Stimulated activated CD8-positive, alpha-beta memory T cell treated with anti-CD3 and anti-CD28 coated beads, Interleukin-4, amount 100 ng/mL, for 4 hours (primary cell): ENCODE results near the gene EXOC4.

Experiments used
- DNase-seq, 2 donors: peaks; one replicate each; pipeline ENCODE4 v3.0.0-alpha.2; 2020; ENCODE audit warnings: low read depth in 2 of 2, low spot score in 1 of 2

Gene EXOC4

DNA sequence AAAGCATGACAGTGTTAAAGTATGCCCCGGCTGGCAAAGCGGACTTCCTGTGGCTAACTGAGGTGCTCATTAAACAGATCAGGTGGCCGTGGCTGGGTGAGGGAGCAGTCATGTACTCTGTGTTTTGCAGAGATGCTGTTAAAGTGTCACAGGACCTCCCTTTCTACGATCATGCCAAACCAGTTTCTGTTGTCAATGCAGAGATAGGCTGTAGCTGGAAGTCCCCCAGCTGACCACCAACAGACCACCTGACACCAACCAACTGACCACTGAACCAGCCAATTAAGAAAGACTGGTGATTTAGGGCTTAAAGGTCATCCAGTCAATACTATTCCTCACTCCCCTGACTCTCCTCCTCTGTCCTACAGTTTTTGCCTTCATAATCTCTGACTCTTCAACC, 443.2 kb downstream of the EXOC4 start:
- no peak for DNase-seq

DNA sequence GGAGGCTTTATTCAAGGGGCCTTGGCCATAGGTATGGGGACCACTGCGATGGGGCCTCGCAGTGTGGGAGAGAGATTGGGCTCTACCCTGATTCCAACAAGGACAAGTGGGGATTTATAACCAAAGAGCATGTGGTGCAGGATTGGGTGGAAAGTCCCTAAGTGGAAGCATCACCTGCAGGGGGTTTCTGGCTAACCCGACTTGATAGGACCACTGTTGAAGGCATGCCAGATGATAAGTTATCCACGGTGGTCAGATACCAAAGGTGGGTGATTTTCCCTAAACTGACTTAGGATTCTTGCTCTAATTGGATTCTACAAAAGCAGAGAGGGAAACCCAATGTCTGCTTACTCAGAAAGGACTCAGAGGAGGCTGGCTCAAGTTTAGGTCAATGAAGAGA, 444.7 kb downstream of the EXOC4 start:
- DNase-seq: no peak

DNA sequence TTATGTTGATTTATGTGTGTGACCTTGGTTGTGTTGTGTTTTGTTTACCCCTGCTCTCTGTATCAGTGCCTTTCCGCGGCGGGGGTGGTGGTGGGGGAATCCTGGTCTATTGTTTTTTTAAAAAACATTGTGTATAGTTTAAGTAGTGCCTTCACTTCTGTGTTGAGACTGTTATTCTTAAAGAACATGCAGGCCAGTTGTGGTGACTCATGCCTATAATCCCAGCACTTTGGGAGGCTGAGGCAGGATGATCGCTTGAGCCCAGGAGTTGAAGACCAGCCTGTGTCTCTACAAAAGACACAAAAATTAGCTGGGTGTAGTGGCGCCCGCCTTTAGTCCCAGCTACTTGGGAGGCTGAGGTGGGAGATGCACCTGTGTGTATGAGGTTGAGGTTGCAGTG, 445.2 kb downstream of the EXOC4 start:
- DNase-seq: no peak

DNA sequence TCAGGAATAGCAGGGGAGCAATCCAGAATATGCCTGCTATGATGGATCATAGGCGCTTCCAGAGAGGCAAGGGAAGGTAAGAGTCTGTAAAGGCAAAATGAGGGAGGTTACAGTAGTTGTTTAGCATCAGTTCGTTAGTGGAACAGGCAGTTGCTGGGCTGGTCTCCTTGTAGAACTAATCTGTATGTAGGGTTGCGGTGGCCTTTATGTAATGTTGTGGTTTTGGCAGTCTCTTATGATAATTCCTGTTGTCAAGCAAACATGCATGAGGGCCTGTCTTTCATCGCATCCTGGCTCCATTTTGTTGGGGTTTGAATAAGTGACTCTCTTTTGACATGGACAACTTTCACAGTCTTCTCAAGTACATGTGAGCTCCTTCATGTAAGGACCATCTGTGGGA, 446.5 kb downstream of the EXOC4 start:
- no peak for DNase-seq

DNA sequence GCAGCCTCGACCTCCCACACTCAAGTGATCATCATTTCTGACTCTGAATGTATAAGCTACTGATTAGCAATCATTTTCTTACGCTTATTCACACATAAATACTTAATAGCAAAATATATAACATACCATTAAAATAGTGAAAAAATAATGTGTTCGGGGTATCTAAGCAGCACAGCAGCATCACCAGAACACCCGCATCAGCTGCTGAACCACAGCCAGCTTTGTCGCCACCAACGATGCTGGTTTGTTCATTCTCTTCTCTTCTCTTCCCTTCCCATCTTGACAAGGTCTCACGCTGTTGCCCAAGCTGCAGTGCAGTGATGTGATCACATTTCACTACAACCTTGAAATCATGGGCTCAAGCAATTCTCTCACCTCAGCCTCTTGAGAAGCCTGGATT, 449.2 kb downstream of the EXOC4 start:
- DNase-seq: no peak

DNA sequence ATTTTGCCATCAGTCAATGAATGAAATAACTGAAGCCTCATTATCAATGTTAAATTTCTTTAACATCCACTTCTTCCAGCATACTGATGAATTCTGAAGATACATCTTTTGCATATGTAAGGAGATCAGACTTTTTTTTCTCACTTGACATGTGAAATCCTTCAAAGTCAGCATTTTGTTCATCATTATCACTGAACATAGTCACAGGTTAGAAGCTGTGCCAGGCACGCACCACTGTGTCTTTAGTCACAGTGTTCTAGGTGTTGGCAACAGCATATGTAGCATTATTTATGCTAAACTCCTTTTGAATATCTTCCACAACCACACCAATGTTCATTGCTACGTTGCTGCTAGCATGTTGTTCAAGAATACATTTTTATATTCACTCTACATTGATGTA, 450.1 kb downstream of the EXOC4 start:
- DNase-seq: no peak

DNA sequence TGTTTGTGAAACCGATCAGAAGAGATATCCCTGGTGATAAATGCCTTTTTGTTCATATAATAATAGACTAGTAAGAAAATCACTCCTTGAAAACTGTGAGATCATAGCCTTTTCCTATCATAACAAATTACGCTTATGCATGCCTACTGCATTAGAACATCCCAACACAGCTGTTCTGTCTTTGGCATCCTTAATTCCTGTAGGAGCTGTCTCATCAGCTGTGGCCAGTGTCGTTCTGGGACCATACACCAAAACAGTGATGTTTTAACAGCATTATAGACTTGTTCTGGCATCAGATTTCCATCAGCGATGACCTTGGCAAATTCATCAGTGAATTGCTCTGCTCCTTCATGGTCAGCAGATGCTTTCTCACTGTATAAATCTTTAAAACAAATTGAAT, 450.7 kb downstream of the EXOC4 start:
- DNase-seq: no peak

DNA sequence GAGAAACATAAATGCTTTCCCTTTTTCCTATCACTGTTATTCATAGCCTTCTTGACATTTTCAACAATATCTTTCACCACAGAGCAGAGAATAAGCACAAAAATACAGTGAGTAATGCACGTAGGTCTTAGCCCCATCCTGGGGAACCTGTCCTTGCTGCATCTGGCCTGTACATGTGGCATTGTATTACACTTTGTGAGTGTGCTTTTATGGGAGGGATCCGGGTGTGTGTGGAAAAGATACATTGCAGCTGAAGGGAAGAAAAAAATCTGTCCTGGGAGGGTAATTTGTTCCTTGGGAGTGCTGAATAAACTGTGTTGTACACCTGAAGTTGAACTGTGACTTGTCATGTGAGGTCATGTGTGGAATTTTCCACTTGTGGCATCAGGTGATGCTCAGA, 451.6 kb downstream of the EXOC4 start:
- no peak for DNase-seq

DNA sequence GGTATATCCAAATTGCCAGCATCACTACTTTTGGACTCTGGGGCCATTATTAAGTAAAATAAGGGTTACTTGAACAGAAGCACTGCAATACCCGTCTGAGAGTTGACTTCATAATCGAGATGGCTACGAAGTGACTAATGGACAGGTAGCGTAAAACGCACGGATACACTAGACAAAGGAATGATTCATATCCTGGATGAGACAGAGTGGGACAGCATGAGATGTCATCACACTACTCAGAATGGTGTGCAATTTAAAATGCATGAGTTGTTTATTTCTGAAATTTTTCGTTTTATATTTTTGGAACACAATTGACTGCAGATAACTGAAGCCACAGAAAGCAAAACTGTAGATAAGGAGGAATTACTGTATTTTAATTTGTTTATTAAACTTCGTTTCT, 452.7 kb downstream of the EXOC4 start:
- no peak for DNase-seq

DNA sequence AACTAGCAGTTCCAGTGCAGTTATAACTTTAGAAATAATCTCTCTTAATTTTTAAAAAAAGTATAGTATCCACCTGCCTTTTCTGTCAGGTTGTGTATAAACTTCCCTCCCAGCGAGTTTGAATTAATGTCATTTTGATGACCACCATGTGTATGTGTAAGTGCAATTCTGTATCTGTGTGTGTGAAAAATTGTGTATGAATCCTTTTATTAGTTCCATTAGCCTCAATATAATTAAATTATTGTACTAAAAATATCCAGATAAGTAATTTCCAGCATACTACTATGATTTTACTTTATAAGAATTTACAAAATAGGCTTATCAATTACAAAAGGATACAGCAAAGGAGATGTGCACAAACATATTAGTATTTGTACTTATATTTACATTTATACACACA, 453.1 kb downstream of the EXOC4 start:
- no peak for DNase-seq

DNA sequence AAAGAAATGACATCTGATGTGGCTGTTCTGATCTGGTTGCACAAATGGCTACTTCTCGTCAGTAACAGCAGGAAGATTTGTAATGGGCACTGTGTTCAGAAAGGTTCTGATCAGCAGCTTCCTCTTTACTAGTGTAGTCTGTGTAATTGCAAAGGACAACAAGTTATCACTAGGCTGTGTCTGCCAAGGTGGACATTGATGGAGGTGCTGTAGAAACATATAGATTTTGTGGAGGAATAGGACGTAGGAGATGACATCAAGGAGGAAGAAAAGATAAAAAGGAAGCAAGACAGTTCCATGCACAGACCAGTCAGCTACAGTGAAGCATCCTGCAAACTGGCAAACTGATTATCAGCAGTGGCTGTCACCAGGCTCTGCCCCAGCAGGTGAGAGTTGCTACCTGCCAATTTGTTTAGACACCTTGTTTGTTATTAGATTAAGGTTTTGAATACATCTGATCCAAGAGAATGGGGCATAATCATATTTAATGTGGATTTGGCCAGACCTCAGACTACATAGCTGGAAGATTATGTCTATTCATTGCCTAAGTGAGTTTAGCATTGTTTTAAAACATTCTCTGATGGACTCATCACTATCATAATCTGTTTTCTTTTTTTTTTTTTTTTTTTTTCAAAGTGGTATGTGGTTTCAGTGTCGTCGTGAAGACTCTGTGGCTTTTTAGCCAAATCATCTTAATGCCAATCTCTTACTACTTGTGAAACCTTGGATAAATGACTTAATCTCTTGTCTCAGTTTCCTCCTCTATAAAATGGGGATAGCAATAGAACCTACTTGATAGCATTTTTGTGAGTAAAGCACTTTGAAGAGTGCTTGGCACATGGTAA, 456.4 kb downstream of the EXOC4 start:
- no peak for DNase-seq

DNA sequence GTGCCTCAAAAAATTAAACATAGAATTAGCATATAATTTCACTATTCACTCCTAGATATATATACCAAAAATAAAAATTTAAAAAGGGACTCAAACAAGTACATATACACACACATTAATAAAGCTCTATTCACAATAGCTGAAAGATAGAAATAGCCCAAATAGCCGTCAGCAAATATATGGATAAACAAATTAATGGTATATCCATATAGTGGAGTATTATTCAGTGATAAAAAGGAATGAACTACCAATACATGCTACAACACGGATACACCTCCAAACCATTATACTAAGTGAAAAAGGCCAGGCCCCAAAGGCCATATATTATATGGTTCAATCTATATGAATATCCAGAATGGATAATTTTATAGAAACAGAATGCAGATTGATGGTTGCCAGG, 459.7 kb downstream of the EXOC4 start:
- no peak for DNase-seq

DNA sequence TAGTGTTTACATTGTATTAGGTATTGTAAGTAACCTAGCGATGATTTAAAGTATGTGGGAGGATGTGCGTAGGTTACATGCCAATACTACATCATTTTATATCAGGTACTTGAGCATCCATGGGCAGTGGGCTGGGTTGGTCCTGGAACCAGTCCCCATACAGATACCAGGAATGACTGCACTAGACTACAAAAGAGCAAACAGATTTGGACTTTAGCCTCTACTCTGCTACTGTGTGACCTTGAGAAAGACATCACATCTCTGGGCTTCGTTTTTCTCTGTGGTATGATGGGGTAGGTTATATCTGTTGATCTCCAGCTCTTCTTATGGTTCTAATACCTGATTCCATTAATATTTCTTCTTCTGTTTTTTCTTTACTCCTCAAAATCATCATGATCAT, 461.8 kb downstream of the EXOC4 start:
- DNase-seq: no peak

DNA sequence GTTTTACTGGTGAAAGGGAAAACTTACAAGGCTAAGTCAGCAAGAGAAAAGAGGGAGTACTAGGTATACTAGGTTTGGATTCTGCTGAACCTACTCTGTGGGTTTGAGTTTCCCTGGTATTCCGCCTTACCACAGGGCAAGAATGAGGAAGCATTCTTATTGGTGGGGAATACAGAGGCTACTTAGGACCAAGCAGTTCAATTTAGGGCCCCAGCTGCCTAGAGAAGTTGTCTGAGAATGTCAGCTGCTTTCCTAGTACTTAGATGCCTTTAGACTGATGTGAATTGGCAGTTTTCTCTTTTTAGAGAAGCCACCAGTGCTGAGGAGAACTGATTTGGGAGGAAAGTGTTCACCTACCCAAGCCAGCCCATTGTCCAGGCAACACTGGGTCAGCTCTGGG, 465.3 kb downstream of the EXOC4 start:
- DNase-seq: no peak

DNA sequence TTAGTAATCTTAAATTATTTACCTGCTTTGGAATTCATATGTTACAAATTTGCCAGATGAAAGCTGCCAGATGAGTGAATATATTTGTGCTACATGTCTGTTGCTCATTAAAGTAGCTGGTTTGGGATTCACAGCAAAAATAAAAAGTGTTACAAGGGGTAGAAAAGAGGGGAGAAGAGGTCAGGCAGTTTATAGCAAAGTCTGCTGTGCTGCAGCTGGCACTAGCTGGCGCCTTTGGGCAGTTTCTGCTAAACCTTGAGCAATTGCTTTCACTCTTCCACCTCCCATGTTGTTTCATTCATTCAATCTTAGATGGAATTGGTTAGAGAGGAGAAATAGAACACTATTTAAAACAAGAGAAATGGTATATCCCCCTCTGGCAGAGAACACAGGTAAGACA, 470.2 kb downstream of the EXOC4 start:
- DNase-seq: no peak

DNA sequence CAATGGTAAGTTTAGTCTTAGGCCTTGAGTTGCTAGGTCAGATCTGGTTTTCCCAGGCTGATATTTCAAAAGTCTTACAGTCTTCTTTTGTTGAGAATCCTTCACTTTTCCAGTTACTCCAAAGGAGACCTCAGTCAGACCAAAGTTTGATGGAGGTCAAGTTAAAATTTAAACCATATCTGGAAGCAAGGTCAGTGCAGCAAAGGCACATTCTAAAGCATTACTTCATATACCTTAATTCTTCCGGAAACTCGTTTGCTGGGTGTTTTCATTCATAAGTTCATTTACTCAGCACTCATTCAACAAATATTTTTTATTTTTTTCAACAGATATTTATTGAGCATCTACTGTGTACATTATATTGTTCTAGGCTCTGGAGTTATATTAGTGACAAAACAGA, 471.3 kb downstream of the EXOC4 start:
- DNase-seq: no peak

DNA sequence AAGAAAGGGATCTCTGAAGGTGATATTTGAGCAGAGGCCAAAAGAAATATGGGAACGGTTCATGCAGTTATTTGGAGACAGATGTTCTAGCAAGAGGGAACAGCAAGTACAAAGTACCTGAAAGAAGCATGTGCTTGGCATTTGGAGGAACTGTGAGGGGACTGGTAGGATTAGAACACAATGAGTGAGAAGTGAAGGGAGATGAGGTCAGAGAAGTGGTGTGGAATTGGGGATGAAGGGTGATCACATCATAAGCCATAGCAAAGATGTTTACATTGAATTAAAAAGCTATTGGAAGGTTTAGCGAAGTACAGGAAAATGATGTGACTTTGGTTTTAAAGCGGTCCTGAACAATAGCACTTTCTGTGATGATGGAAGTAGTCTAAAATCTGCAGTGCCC, 471.8 kb downstream of the EXOC4 start:
- no peak for DNase-seq

DNA sequence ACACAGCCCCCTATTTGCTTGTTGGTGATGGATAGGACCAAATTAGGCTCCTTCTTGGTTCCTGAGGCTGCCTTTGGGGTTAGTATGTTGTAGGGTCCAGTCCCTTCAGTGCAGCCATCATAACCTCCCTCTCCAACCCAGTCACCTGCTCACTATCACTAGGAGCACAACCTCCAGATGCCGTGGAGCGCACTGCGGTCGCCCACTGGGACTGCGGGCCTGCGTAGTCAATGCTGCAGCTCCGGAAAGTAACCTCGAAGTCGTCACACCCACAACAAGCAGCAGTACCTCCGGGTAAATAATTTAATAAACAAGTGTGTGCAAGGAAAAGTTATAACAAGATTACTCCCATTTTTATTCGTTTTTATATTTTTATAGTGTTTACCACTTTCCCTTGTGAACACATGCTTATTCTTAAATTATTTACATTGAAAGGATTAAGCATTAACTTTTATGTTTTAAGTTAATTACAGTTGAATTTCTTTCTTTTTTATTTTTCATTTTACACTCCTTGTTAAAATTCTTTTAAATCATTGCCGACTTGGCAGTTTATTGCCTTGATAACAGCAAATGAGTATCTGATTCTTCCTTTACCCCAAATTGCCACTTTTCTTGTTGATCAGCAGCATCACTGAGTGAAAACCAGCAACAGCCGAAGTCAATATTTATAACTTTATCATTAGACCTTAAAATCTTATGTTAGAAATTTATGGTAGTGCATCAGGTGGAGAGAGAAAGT, 474.8 kb downstream of the EXOC4 start:
- no peak for DNase-seq

DNA sequence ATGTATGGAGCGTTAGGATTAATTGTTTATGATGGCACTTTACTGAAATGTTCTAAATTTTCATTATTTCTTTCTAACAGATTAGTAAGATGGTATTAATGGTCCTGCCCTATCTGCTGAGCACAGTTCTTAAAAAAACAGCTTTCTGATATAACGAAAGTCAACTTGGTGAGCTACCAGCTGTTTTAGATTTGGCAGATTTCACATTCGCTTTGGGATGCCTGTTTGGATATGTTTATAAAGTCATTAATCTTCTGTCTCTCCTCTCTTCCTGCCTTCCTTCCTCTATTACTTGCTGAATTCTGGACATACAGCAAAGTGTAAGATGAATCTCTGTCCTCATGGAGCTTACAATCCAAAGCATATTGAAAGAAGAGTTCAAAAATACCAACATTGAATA, 477.5 kb downstream of the EXOC4 start:
- DNase-seq: no peak

DNA sequence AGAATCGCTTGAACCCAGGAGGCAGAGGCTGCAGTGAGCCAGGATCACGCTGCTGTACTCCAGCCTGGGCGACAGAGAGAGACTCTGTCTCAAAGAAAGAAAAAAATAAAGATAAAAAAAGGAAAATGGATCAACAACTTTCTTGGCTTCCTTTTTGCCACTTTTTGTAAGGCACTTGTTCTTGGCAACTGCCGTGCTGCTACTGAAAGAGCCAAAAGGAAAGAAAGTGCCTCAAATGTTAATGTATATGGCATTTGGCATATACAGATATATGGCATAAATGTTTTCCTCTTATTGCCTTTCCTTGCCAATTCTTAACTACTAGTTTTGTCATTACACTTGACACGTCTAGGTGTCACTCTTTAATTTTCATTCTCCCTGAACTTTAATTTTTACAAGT, 480.5 kb downstream of the EXOC4 start:
- no peak for DNase-seq

DNA sequence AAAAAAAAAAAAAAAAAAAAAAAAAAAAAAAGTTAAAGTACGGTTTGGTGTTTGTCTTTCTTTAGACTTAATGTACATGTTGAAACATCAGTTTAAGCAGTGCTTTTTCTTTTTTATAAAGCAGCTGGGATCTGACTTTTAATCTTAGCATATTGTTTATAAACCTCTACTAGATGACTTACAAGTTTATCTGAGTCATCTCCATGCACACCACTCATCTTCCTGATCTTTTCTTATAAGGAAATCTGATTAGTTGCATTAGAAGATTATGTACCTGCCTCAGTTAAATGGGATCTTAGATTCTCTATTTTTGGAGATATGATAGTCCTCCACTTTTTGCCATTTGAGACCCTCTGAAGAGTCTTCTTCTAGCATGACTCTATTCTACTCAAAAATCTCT, 482.3 kb downstream of the EXOC4 start:
- DNase-seq: no peak

DNA sequence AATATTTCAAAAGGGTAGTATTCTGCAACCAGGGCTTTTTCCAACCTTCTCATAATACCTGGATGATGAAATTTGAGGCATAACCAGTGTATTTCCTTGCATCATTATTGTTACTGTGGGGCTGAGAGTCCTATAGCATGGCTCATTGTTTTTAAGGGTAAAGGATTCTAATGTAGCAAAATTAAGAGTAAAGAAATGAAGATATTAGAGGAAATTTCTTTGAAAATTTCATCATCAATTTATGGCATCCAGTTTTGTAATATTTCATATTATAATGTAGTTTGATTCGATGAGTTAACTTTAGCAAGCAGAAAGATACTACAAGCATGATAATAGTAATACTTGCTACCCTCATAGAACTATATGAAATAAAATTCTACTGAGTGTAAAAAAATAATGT, 486.9 kb downstream of the EXOC4 start:
- DNase-seq: no peak

DNA sequence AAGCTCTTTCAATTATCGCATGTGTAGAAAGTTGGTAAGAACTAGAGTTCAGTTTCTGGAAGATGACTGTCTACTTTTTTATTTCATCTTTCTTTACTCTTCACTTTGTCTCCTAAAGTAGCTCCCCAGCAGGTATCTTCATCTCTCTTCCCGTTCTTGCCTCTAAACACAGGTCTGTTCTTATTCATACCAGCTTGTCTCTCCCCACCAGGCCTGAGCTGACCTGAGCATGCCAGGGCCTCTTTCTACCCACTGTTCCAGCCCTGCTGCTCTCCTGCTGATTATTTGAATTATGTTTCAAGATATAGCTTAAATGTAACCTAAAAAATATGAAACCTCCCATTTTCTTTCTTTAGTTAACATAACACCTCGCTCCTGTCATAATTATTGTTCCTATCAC, 488.2 kb downstream of the EXOC4 start:
- DNase-seq: no peak
